Measurements from ENCODE around the gene SCIMP. TPM values are rescaled to one million over a fixed set of nuclear protein-coding genes. Genes with fewer than 3 reads are reported as not detected.

The SCIMP gene
- total and polyA plus RNA-seq, 9 of the 15 experiments (the other 6 are each of a cell fraction or from before 2014, with no cell fraction given), result 0.01 to 0.11 (median 0.04) TPM; not detected in 6

- TF ChIP-seq RAD21 (CRISPR knock-in tag; conservative IDR thresholded peaks at IDR 0.05 in 1 of 2, IDR thresholded peaks at IDR 0.05 in 1 of 2) (no peak), ZNF717 (CRISPR knock-in tag; IDR thresholded peaks at IDR 0.05) (no peak), VEZF1 (CRISPR knock-in tag; IDR thresholded peaks at IDR 0.05) (peak; percentile 84), ZNF696 (CRISPR knock-in tag; conservative IDR thresholded peaks at IDR 0.05) (no peak), REST (IDR thresholded peaks at IDR 0.05; ENCODE audit: borderline replicate concordance) (peak; percentile 21; the same call in 1 of the 2 replicates), REST (CRISPR knock-in tag; IDR thresholded peaks at IDR 0.05; ENCODE audit: low read depth) (no peak), ZNF384 (IDR thresholded peaks at IDR 0.05; ENCODE audit: low read depth, low read length) (peak; percentile 41; the same call in 1 of the 2 replicates), TBP (optimal IDR thresholded peaks at IDR 0.05; ENCODE audit: low read depth, low read length) (peak; percentile 74), NONO (IDR thresholded peaks at IDR 0.05; ENCODE audit: low read depth in 2 of 2, low read length in 1 of 2) (0 out of 4 replicates have a peak, but pooled peaks have one; percentile 16 to 24), HDAC3 (IDR thresholded peaks at IDR 0.05; ENCODE audit: borderline replicate concordance, partially characterized antibody) (no peak), ELK3 (CRISPR knock-in tag; IDR thresholded peaks at IDR 0.05) (no peak), BCOR (IDR thresholded peaks at IDR 0.05) (peak; percentile 46), ATF1 (CRISPR knock-in tag; IDR thresholded peaks at IDR 0.05) (0 out of 2 replicates have a peak, but pooled peaks have one; percentile 24), ATF1 (tag; IDR thresholded peaks at IDR 0.05) (no peak), CREB1 (IDR thresholded peaks at IDR 0.05) (no peak; the same call in 1 of the 2 replicates), CREB1 (CRISPR knock-in tag; IDR thresholded peaks at IDR 0.05) (peak; percentile 30; the same call in 1 of the 2 replicates), KDM2B (CRISPR knock-in tag; IDR thresholded peaks at IDR 0.05) (no peak), CXXC5 (CRISPR knock-in tag; IDR thresholded peaks at IDR 0.05) (peak; percentile 64)
Observed at GRCh38 chr17:5281814-5282641, 47.4 kb upstream of the SCIMP start, which contains the start of gene RABEP1 (continued).
